PC-3 (cell line): ENCODE data around the gene PNMA6E. TPM values are rescaled to one million over a fixed set of nuclear protein-coding genes. Genes with fewer than 3 reads are reported as not detected.
A peak's percentile ranks its signal among the peaks of the same experiment; 100 is the strongest.

Source experiments
- ATAC-seq: fragments of 200-7000 bp; cut with Tn5 transposase; 2 replicates; pipeline ENCODE4 v1.9.1; 2020; ENCODE audit warnings: mild to moderate bottlenecking, moderate library complexity
- BruUV-seq: library from RNA; stranded (reverse); fragments of 400-500 nt; replicated peaks from 2 replicates; lab custom pipeline; 2021; lab: Mats Ljungman, UMichigan
- CTCF ChIA-PET: fragments of 300-600 bp; sonication (Branson Sonifier 250); formaldehyde crosslinking; loops from one replicate; lab custom pipeline; 2022; ENCODE audit warnings: antibody characterized with exemption; lab: Charles Lee
- POLR2A ChIA-PET: fragments of 300-600 bp; sonication (Branson Sonifier 250); formaldehyde crosslinking; loops from one replicate; lab custom pipeline; 2022; ENCODE audit warnings: antibody characterized with exemption; ENCODE audit not compliant: unreplicated experiment; lab: Charles Lee
- DNase-seq: peaks from one replicate; pipeline ENCODE4 v3.0.0-alpha.2; 2015
- H2AFZ ChIP-seq: fragments of 300-600 bp; sonication (generic); 2 replicates; pipeline ENCODE4 v1.6.0; 2016; ENCODE audit warnings: antibody characterized with exemption, low read length
- H3F3A ChIP-seq: fragments of 300-600 bp; sonication (generic); one replicate; pipeline ENCODE4 v1.6.0; 2017; ENCODE audit warnings: antibody characterized with exemption, low read length, control low read depth, mild to moderate bottlenecking; ENCODE audit not compliant: unreplicated experiment
- H3K27ac ChIP-seq: fragments of 300-600 bp; sonication (generic); 2 replicates; pipeline ENCODE4 v1.5.1; 2016; ENCODE audit warnings: mild to moderate bottlenecking, low read length
- H3K27me3 ChIP-seq: fragments of 300-600 bp; sonication (generic); 2 replicates; pipeline ENCODE4 v1.6.1; 2016; ENCODE audit warnings: low read length, mixed read lengths
- H3K36me3 ChIP-seq: fragments of 300-600 bp; sonication (generic); 2 replicates; pipeline ENCODE4 v1.6.1; 2016; ENCODE audit warnings: low read depth, mixed run types, low read length, mixed read lengths
- H3K4me1 ChIP-seq: fragments of 300-600 bp; sonication (generic); 2 replicates; pipeline ENCODE4 v1.5.1; 2016; ENCODE audit warnings: low read length; ENCODE audit not compliant: insufficient read depth
- H3K4me2 ChIP-seq: fragments of 300-600 bp; sonication (generic); 2 replicates; pipeline ENCODE4 v1.6.0; 2016; ENCODE audit warnings: low read length
- H3K4me3 ChIP-seq: fragments of 300-600 bp; sonication (generic); 2 replicates; pipeline ENCODE4 v1.5.1; 2016; ENCODE audit warnings: mild to moderate bottlenecking, low read length, mixed read lengths
- H3K79me2 ChIP-seq: fragments of 300-600 bp; sonication (generic); 2 replicates; pipeline ENCODE4 v1.6.1; 2017; ENCODE audit warnings: low read length, mixed read lengths
- H3K9ac ChIP-seq: fragments of 300-600 bp; sonication (generic); 2 replicates; pipeline ENCODE4 v1.6.0; 2016; ENCODE audit warnings: mild to moderate bottlenecking, low read length
- H3K9me2 ChIP-seq: fragments of 300-600 bp; sonication (generic); replicated peaks from 2 replicates; pipeline ENCODE4 v1.6.1; 2016; ENCODE audit warnings: mixed run types, low read length, mixed read lengths
- H3K9me3 ChIP-seq: fragments of 300-600 bp; sonication (generic); 2 replicates; pipeline ENCODE4 v1.6.1; 2016; ENCODE audit warnings: low read length, mixed read lengths
- H4K20me1 ChIP-seq: fragments of 300-600 bp; sonication (generic); 2 replicates; pipeline ENCODE4 v1.6.1; 2016; ENCODE audit warnings: low read length, mixed read lengths
- CTCF ChIP-seq: fragments of 300-600 bp; sonication (generic); conservative IDR thresholded peaks from 2 replicates; pipeline ENCODE4 v1.5.1; 2017; ENCODE audit warnings: antibody characterized with exemption, low read depth, mild to moderate bottlenecking, low read length
- EZH2 ChIP-seq: fragments of 300-600 bp; sonication (generic); IDR thresholded peaks from one replicate; pipeline ENCODE4 v1.6.1; 2017; ENCODE audit warnings: antibody characterized with exemption, mild to moderate bottlenecking, low read length; ENCODE audit not compliant: unreplicated experiment
- EZH2phosphoT487 ChIP-seq: fragments of 300-600 bp; sonication (generic); IDR thresholded peaks from 2 replicates; pipeline ENCODE4 v1.6.1; 2018; ENCODE audit warnings: mild to moderate bottlenecking, antibody characterized with exemption, low read length, borderline replicate concordance
- intact Hi-C: fragments of 100-400 bp; cut with micrococcal nuclease; formaldehyde crosslinking; loops from 2 replicates; pipeline ENCODE4 v1.9.0; 2023
- total RNA-seq: library from RNA; depleted of rRNA; stranded (reverse); fragments of >200 nt; gene quantifications from 2 replicates; pipeline ENCODE4 v1.2.3, GENCODE V29; 2014

Gene PNMA6E
- total RNA-seq, 1 experiment from 2014 or later = not detected

- no TSS peak for BruUV-seq
- Histone ChIP-seq H4K20me1 (no peaks in the 10 kb centered on the region), H3K36me3 (no peaks in the 10 kb centered on the region), H3K27me3 (no peaks in the 10 kb centered on the region), H3K9me2 (no peaks in the 10 kb centered on the region), H3K4me2 (no peak overlapping the region), H3K4me1 (peaks cover 6% of the 10 kb centered on the region; the same call in 1 of the 2 replicates), H2AFZ (no peak overlapping the region), H3K27ac (no peak overlapping the region), H3K79me2 (no peaks in the 10 kb centered on the region), H3K9ac (no peak overlapping the region), H3K9me3 (no peaks in the 10 kb centered on the region), H3K4me3 (no peak overlapping the region), H3F3A (no peaks in the 10 kb centered on the region)
- ATAC-seq = no peak
- POLR2A ChIA-PET = no interaction called here
- CTCF ChIA-PET = no interaction called here
- no peak for TF ChIP-seq EZH2phosphoT487
- TF ChIP-seq CTCF = no peak
- no peak for TF ChIP-seq EZH2
- DNase-seq = no peak
- intact Hi-C loops = no loop called here
Measured at GRCh38 chrX:153439977-153440376, 38.8 kb upstream of the PNMA6E start.

- POLR2A ChIA-PET = no interaction called here
- H3K36me3 ChIP-seq = no peaks in the 10 kb centered on the region
- no peak overlapping the region for H3K9ac ChIP-seq
- no peaks in the 10 kb centered on the region for H3F3A ChIP-seq
- TF ChIP-seq EZH2 (no peak), EZH2phosphoT487 (no peak), CTCF (peak; percentile 36; the same call in 1 of the 2 replicates)
- intact Hi-C loops = no loop called here
- H3K9me3 ChIP-seq = no peaks in the 10 kb centered on the region
- no peaks in the 10 kb centered on the region for H3K27me3 ChIP-seq
- no peaks in the 10 kb centered on the region for H4K20me1 ChIP-seq
- no TSS peak for BruUV-seq
- no peak overlapping the region for H2AFZ ChIP-seq
- H3K4me1 ChIP-seq = peaks cover 2% of the 10 kb centered on the region; the same call in 1 of the 2 replicates
- no peaks in the 10 kb centered on the region for H3K79me2 ChIP-seq
- no peak overlapping the region for H3K4me2 ChIP-seq
- H3K27ac ChIP-seq = no peak overlapping the region
- DNase-seq (no peak), ATAC-seq (no peak)
- CTCF ChIA-PET = no interaction called here
- no peak overlapping the region for H3K4me3 ChIP-seq
- no peaks in the 10 kb centered on the region for H3K9me2 ChIP-seq
Measured at GRCh38 chrX:153438532-153438931, 37.4 kb upstream of the PNMA6E start.

GRCh38 chrX:153435845-153436244 lies 34.7 kb upstream of the PNMA6E start:
- Histone ChIP-seq H4K20me1 (no peaks in the 10 kb centered on the region), H3K9ac (no peak overlapping the region), H3K4me2 (no peak overlapping the region), H3K36me3 (no peaks in the 10 kb centered on the region), H3K27me3 (no peaks in the 10 kb centered on the region), H3K79me2 (no peaks in the 10 kb centered on the region), H2AFZ (no peak overlapping the region), H3F3A (no peaks in the 10 kb centered on the region), H3K4me3 (no peak overlapping the region), H3K9me3 (no peaks in the 10 kb centered on the region), H3K27ac (no peak overlapping the region), H3K4me1 (no peaks in the 10 kb centered on the region), H3K9me2 (no peaks in the 10 kb centered on the region)
- CTCF ChIA-PET = no interaction called here
- intact Hi-C loops = no loop called here
- ATAC-seq (no peak), DNase-seq (no peak)
- no TSS peak for BruUV-seq
- TF ChIP-seq EZH2phosphoT487 (no peak), EZH2 (no peak), CTCF (no peak)
- POLR2A ChIA-PET = no interaction called here
